OCI-LY7 (cell line): Measurements from ENCODE around the gene RNF123.
"Not testable (repeated sequence)": the region's sequence is repeated elsewhere in the genome, so short reads cannot be mapped to it uniquely, and the experiment has no call there.

Experiments used
- CTCF ChIP-seq: fragments of 200-600 bp; sonication (generic); conservative IDR thresholded peaks from 2 replicates; pipeline ENCODE4 v1.5.1; 2014; ENCODE audit warnings: mild to moderate bottlenecking, antibody characterized with exemption, low read length, moderate library complexity, mixed read lengths
- EZH2phosphoT487 ChIP-seq: fragments of 200-600 bp; sonication (generic); IDR thresholded peaks from 2 replicates; pipeline ENCODE4 v1.6.1; 2018; ENCODE audit warnings: low read depth, borderline replicate concordance, mild to moderate bottlenecking, mixed run types, antibody characterized with exemption, low read length, moderate library complexity, mixed read lengths

- TF ChIP-seq CTCF, EZH2phosphoT487: not testable (repeated sequence)
These were observed 4.9 kb upstream of the RNF123 start for GRCh38 chr3:49684453-49684852.
